Medulla oblongata (tissue), 1 donor: ENCODE data around the gene TENM4.
A peak's percentile ranks its signal among the peaks of the same experiment; 100 is the strongest.

Experiments used
- DNase-seq: peaks from one replicate; pipeline ENCODE4 v3.0.0-alpha.2; 2015; ENCODE audit errors: extremely low spot score

The TENM4 gene

DNA sequence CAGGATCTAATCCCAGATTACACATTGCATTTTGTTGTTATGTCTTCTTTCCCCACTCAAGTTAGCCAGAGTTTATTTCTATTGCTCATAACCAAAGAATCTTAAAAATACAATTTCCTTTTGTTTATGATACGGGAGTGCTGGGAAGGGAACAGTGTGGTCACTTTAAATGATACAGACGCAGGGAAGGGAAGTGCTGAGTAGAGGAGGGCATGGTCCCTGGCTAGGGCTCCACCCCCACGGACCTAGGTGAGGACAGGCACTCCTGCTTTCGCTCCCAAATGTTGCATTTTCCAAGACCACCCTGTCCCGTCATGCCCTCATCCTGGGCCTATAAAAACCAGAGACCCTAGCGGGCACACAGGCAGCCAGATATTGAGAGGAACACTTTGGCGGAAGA is 835.5 kb downstream of the TENM4 start:
- no peak for DNase-seq

DNA sequence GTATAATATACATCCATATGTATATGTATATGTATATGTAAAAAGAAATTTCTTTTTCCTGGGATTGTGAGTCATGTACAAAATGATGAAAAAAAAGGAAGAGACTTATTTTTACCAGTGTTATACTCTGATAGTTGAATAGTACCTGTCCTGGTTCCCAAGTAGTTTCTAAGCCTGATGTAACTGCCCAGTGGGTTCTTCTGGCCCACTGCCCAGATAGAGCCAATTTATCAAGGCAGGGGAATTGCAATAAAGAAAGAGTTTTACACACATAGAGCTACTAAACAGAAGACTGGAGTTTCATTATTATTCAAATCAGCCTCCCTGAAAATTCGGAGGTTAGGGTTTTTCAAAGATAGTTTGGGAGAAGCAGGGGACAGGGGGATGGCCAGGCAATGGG is 837.0 kb downstream of the TENM4 start:
- DNase-seq, result peak; percentile 22
